Epithelial cell of esophagus (primary cell): ENCODE data around the gene JARID2.

Source experiments
- DNase-seq: peaks from one replicate; pipeline ENCODE4 v3.0.0; 2010; ENCODE audit warnings: low read depth
- H3K4me3 ChIP-seq: 2 replicates; pipeline ENCODE4 v1.5.1; 2011; ENCODE audit warnings: mild to moderate bottlenecking, low read length, control low read depth
- TF ChIP-seq, protein P1 (sequence below): IDR thresholded peaks from 2 replicates; pipeline ENCODE4 v1.5.1; 2011; ENCODE audit warnings: low read depth, mild to moderate bottlenecking, low read length, control low read depth, inconsistent platforms; ENCODE audit not compliant: insufficient read depth; ENCODE audit errors: missing control alignments

The JARID2 gene

DNA sequence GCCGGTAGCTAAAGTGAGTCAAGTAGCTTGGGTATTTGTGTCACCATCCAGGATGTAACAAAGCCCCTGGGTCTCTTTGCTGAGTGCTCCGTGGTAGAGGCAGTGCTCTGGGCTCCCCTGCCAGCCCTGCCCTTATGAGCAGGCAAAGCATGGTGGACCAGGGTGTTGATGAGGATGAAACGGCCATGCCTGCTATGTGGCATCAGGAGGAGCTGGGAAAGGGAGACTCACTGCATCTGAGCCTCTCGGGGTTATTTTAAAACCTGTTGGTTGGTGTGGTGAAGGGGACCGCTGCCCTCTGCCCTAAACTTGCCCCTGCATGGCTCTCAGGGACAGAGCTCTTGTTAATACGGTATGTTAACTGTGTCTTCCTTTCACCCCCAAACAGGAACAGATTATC, 273.8 kb downstream of the JARID2 start:
- no peak overlapping the region for H3K4me3 ChIP-seq
- TF ChIP-seq, protein P1, sequence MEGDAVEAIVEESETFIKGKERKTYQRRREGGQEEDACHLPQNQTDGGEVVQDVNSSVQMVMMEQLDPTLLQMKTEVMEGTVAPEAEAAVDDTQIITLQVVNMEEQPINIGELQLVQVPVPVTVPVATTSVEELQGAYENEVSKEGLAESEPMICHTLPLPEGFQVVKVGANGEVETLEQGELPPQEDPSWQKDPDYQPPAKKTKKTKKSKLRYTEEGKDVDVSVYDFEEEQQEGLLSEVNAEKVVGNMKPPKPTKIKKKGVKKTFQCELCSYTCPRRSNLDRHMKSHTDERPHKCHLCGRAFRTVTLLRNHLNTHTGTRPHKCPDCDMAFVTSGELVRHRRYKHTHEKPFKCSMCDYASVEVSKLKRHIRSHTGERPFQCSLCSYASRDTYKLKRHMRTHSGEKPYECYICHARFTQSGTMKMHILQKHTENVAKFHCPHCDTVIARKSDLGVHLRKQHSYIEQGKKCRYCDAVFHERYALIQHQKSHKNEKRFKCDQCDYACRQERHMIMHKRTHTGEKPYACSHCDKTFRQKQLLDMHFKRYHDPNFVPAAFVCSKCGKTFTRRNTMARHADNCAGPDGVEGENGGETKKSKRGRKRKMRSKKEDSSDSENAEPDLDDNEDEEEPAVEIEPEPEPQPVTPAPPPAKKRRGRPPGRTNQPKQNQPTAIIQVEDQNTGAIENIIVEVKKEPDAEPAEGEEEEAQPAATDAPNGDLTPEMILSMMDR = no peak
- no peak for DNase-seq

DNA sequence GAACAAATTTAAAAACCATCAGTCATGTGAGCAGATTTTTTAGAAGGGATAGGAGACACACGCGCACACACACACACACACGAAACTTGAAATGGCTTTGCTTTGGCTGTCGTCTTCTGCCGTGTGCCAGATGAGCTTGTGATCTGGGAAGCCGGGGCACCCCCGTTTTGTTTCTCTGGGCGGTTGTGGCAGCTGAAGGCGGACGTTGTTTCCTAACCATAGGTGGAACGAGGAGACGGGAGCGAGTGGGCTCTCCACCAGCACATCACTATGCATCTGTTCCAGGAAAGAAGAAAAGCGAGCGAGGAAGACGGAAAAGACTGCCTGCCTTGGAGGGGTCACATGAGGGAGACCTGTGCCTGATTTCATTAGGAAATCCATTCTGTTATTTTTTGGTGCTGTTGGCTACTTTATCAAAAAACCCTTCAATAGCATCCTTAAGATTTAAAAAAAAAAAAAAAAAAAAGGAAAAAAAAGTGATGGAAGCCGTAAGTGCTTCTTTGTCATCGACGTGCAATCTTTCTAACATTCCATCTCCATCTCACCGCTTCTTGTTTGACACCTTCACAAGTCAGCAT, 274.8 kb downstream of the JARID2 start:
- TF ChIP-seq, protein P1 = no peak
- H3K4me3 ChIP-seq = no peak overlapping the region
- no peak for DNase-seq

DNA sequence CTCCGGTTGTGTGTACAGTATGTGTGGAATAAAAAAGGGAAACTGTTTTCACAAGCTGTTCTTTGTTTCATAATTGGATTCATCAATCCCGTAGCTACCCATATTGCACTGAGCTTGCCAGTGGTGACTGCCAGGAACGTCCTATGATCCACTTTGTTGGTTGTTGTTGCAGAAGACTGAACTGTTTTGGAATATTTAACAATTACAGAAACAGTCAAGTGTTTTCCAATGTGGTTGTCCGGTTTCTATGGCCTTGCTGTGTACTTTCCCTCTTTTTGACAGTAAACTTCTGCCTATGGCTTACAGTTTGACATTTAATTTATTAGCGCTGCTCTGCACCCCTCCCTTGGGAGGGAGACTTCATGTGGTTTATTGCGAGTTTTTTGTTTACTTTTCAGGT, 275.7 kb downstream of the JARID2 start:
- TF ChIP-seq, protein P1 = no peak
- no peak overlapping the region for H3K4me3 ChIP-seq
- DNase-seq = no peak

DNA sequence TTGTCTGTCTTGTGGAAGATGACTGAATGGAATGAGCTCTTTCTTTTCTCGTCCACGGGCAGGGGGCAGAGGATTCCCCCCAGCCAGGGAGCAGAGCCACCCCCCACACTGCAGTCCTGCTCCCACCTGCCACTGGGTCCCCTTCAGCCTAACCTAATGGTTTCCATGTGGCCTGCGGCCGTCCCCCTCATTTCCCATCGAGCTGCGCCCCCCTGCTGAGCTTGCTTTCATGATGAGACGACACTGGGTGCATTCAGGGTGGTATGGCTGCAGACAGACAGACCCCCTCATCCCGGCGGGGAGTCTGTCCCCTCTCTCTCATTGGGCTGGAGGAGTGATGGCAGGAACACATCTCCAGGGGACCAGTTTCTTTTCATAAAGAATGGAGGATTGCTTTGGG, 276.2 kb downstream of the JARID2 start:
- no peak for DNase-seq
- TF ChIP-seq, protein P1 = no peak
- no peak overlapping the region for H3K4me3 ChIP-seq

DNA sequence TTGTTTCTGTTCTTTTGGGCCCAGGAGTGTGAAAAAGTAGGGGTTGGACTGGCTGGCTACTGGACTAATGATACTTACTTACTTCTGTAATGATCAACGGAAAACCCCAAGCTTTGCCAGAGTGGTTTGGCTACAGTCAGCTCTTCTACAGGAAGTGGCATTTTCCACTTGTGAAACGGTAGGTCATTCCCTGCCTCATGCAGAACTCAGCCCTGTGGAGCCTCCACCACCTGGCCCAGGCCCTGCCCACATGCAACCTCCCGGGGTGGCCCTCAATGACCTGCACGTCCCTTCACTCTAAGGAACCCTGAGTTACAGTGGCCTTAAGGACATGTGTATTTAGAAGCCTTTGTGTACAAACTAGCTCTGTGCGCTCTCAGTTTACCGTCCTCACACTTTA, 276.6 kb downstream of the JARID2 start:
- TF ChIP-seq, protein P1 = no peak
- H3K4me3 ChIP-seq = no peak overlapping the region
- no peak for DNase-seq

DNA sequence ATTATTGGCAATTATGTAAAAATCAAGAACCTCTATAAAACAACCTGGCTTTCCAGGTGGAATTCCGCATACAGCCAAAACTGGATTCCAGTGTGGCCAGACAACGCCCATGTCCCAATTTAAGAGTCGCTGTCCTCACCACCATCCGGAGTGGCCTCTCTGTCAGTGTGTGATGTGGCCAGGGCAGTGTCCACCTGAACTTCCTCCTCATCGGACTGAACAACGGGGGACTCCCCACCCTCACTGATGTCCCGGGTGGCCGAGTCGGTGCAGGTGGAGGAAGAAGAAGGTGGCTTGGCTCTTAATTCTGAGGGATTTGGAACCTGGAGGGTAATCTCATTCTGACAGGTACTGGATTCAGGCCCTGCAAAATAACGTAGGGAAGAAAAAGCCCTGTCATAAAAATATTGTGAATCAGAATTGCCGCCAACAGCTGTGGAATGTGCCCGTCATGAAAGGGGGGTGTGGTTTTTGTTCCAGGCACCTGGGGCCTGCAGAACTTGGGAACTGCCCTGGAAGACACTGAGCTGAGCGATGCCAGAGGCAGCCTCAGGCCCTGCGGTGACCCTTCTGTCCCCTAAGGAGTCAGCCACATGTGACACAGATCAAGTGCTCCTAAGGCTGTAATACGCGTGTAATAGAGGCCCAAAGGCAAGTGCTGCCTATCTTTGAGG, 277.1 kb downstream of the JARID2 start:
- TF ChIP-seq, protein P1 = no peak
- no peak for DNase-seq

More for the DNA sequence above, 277.1 kb downstream of the JARID2 start:
- H3K4me3 ChIP-seq = no peak overlapping the region
